Esophagus squamous epithelium (tissue), 5 donors: ENCODE measurements around the gene KRTAP12-1. TPM values are rescaled to one million over a fixed set of nuclear protein-coding genes. Genes with fewer than 3 reads are reported as not detected.

ENCODE experiments used
- DNase-seq: peaks from one replicate; lab custom pipeline; 2025; lab: John Stamatoyannopoulos, UW
- H3K27ac ChIP-seq, 4 donors: fragments of 200-600 bp; sonication (generic); one replicate each; pipeline ENCODE4 v1.5.1; 2016 to 2019; ENCODE audit warnings: mild to moderate bottlenecking in 1 of 4
- H3K27me3 ChIP-seq, 4 donors: fragments of 200-600 bp; sonication (generic); 1 replicate in 3 of 4; 2 replicates in 1 of 4; pipeline versions ENCODE4 v1.5.1 to v1.6.0; 2017 to 2021; ENCODE audit warnings: antibody characterized with exemption in 1 of 4
- H3K36me3 ChIP-seq, 3 donors: fragments of 200-600 bp; sonication (generic); one replicate each; pipeline ENCODE4 v1.5.1; 2016 to 2019
- H3K4me1 ChIP-seq, 3 donors: fragments of 200-600 bp; sonication (generic); one replicate each; pipeline ENCODE4 v1.5.1; 2017 to 2019
- H3K4me3 ChIP-seq, 4 donors: fragments of 200-600 bp; sonication (generic); 1 replicate in 3 of 4; 2 replicates in 1 of 4; pipeline ENCODE4 v1.5.1; 2016 to 2019; ENCODE audit warnings: mild to moderate bottlenecking in 2 of 4, moderate library complexity in 1 of 4
- H3K9me3 ChIP-seq, 3 donors: fragments of 200-600 bp; sonication (generic); one replicate each; pipeline ENCODE4 v1.5.1; 2016 to 2019
- CTCF ChIP-seq, 6 experiments: fragments of 450-650 bp in 4 of 6; fragments of 200-600 bp in 2 of 6; sonication (generic) in 2 of 6; IDR thresholded peaks; one replicate each; pipeline ENCODE4 v1.5.1; 2016 to 2019; ENCODE audit warnings: antibody characterized with exemption in 6 of 6, mild to moderate bottlenecking in 4 of 6, moderate library complexity in 4 of 6
- POLR2A ChIP-seq, 4 donors: fragments of 450-650 bp; IDR thresholded peaks; one replicate each; pipeline ENCODE4 v1.6.1; 2017; ENCODE audit warnings: antibody characterized with exemption in 4 of 4, mild to moderate bottlenecking in 4 of 4, moderate library complexity in 3 of 4
- WGBS, 2 donors: methylation state at CpG; one replicate each; pipeline ENCODE4 v1.1.5; 2018; 5-methylcytosine and 5-hydroxymethylcytosine counted together
- intact Hi-C: fragments of 100-400 bp; cut with DNase I; formaldehyde crosslinking; loops from one replicate; pipeline ENCODE4 v1.15.0; 2022
- total RNA-seq, 4 donors: library from RNA; depleted of rRNA; stranded (reverse); fragments of >200 nt; gene quantifications; one replicate each; pipeline ENCODE4 v1.1.0, GENCODE V29; 2016
- donor health status: DM: yes; HTN: yes; CAD: no.

KRTAP12-1 gene, protein sequence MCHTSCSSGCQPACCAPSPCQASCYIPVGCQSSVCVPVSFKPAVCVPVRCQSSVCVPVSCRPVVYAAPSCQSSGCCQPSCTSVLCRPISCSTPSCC
- not detected for total RNA-seq

GRCh38 chr21:44681861-44682579 lies at the start of gene KRTAP12-1:
Gene KRTAP12-1, minus strand, starts transcription at chr21:44682163. Its CDS starts 40 bp downstream, at chr21:44682123.
- DNase-seq: no peak
- H3K9me3 ChIP-seq: no peaks in the 10 kb centered on the region
- H3K4me1 ChIP-seq: no peaks in the 10 kb centered on the region
- no peak within 1 kb of the TSS for H3K27ac ChIP-seq
- no peaks in the 10 kb centered on the region for H3K36me3 ChIP-seq
- TF ChIP-seq POLR2A (IDR thresholded peaks at IDR 0.05): no peak
- no peak for TF ChIP-seq CTCF (IDR thresholded peaks at IDR 0.05)
- peaks cover 0 to 39% (median 0%) of the 10 kb centered on the region in 4 donors for H3K27me3 ChIP-seq
- intact Hi-C loops: no loop called here
- H3K4me3 ChIP-seq: no peak within 1 kb of the TSS
- WGBS, 2 donors: 58 to 72% methylated on average over 8 to 22 of the region's 23 CpGs

GRCh38 chr21:44730951-44731579 lies 49.1 kb upstream of the KRTAP12-1 start:
- Histone ChIP-seq H3K4me3 (no peak overlapping the region), H3K36me3 (no peaks in the 10 kb centered on the region), H3K27me3 (peaks cover 0 to 69% (median 0%) of the 10 kb centered on the region in 4 donors), H3K9me3 (no peaks in the 10 kb centered on the region), H3K27ac (no peak overlapping the region), H3K4me1 (no peaks in the 10 kb centered on the region)
- TF ChIP-seq CTCF (IDR thresholded peaks at IDR 0.05): no peak
- TF ChIP-seq POLR2A (IDR thresholded peaks at IDR 0.05): no peak
- 60 to 65% methylated on average over 9 of the region's 9 CpGs for WGBS, 2 donors
- no peak for DNase-seq
- intact Hi-C loops: no loop called here

DNA sequence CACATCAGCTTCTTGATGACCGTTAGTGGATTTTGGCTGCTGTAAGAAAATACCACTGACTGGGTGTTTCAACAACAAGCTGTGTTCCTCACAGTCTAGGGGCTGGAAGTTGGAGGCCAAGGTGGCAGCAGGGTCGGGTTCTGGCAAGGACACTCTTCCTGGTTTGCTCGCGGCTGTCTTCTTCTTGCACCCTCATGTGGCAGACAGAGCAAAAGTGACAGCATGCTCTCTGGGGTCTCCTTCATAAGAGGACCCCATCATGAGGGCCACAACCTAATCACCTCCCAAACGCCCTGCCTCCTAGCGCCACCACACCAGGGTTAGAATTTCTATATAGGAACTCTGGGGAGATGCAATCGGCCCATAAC lies 48.0 kb upstream of the KRTAP12-1 start:
- 74 to 88% methylated on average over 6 to 7 of the region's 7 CpGs for WGBS, 2 donors

DNA sequence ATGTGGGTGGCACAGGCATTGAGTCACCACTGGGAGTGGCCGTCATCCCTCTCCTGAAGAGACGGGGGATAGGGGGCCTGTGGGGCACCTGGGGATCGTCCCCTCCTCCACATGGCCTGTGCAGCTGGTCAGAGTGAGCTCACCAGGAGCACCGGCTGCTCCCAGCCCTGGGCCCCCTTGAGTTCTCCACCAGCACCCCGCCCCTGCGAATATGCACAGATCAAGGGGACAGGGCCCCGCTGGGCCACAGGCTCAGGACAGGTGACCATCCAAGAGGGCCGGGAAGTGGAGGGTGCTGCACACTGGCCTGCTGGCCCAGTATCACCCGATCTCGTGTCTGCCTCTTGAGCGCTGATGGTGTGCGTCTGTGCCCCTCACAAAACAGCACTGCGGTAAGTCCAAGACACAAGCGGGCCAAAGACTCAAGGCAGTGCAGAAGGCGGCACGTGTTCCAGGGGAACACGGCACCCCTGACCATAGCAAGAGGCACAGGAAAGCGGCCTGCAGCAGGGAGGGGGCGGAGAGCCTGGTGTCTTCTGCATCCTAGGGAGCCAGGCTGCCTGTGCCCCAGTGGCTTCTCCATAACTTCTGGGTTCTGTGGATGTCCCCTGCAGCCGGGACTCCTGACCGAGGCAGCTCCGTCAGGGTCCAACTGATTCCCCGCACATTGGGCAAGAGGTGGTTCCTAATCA lies 47.5 kb upstream of the KRTAP12-1 start:
- intact Hi-C loops: no loop called here

More for the DNA sequence above, 48.0 kb upstream of the KRTAP12-1 start:
- H3K27ac ChIP-seq: no peak overlapping the region
- DNase-seq: no peak
- H3K9me3 ChIP-seq: no peaks in the 10 kb centered on the region
- H3K4me3 ChIP-seq: no peak overlapping the region
- intact Hi-C loops: no loop called here
- no peaks in the 10 kb centered on the region for H3K4me1 ChIP-seq
- no peak for TF ChIP-seq POLR2A (IDR thresholded peaks at IDR 0.05)
- H3K36me3 ChIP-seq: no peaks in the 10 kb centered on the region
- peaks cover 0 to 71% (median 0%) of the 10 kb centered on the region in 4 donors for H3K27me3 ChIP-seq

More for the DNA sequence above, 47.5 kb upstream of the KRTAP12-1 start:
- Histone ChIP-seq H3K9me3 (no peaks in the 10 kb centered on the region), H3K4me3 (no peak overlapping the region), H3K27ac (no peak overlapping the region), H3K27me3 (peaks cover 0 to 71% (median 0%) of the 10 kb centered on the region in 4 donors), H3K4me1 (no peaks in the 10 kb centered on the region), H3K36me3 (no peaks in the 10 kb centered on the region)
- WGBS, 2 donors: 53 to 78% methylated on average over 3 to 10 of the region's 23 CpGs
- DNase-seq: no peak
- TF ChIP-seq POLR2A (IDR thresholded peaks at IDR 0.05): no peak
- no peak for TF ChIP-seq CTCF (IDR thresholded peaks at IDR 0.05)
